H1 (cell line): Measurements from ENCODE around the gene ARID1B. TPM values are rescaled to one million over a fixed set of nuclear protein-coding genes. Genes with fewer than 3 reads are reported as not detected.

Source experiments
- CTCF ChIA-PET: fragments of 300-600 bp; sonication (Branson Sonifier 250); formaldehyde crosslinking; loops from one replicate; lab custom pipeline; 2021; ENCODE audit not compliant: partially characterized antibody; lab: Charles Lee
- POLR2A ChIA-PET: fragments of 300-600 bp; sonication (Branson Sonifier 250); formaldehyde crosslinking; loops from one replicate; lab custom pipeline; 2021; ENCODE audit warnings: inconsistent platforms; ENCODE audit not compliant: partially characterized antibody; lab: Charles Lee
- DNase-seq, 2 experiments: peaks; one replicate each; pipeline versions ENCODE4 v3.0.0 to v3.0.0-alpha.2; 2010 to 2022; ENCODE audit warnings: low spot score in 2 of 2, low read depth in 1 of 2, mixed read lengths in 1 of 2
- FAIRE-seq: peaks from 2 replicates; lab custom pipeline; 2011; peaks lifted over from hg19 to GRCh38; lab: Jason Lieb, UNC
- H2AFZ ChIP-seq: 2 replicates; pipeline ENCODE4 v1.8.1; 2012; ENCODE audit warnings: low read length, inconsistent platforms
- H2AK5ac ChIP-seq: 2 replicates; pipeline ENCODE4 v1.6.1; 2013; ENCODE audit warnings: low read depth, low read length
- H2BK120ac ChIP-seq: replicated peaks from 2 replicates; pipeline ENCODE3; 2013; ENCODE audit warnings: low read depth, low read length, inconsistent platforms
- H2BK12ac ChIP-seq: 2 replicates; pipeline ENCODE4 v1.6.1; 2013; ENCODE audit warnings: low read depth, low read length
- H2BK15ac ChIP-seq: 2 replicates; pipeline ENCODE4 v1.6.1; 2013; ENCODE audit warnings: low read length
- H2BK20ac ChIP-seq: 2 replicates; pipeline ENCODE4 v1.6.1; 2013; ENCODE audit warnings: low read length
- H2BK5ac ChIP-seq: 2 replicates; pipeline ENCODE4 v1.6.1; 2013; ENCODE audit warnings: low read depth, low read length
- H3K14ac ChIP-seq: 2 replicates; pipeline ENCODE4 v1.6.1; 2013; ENCODE audit warnings: inconsistent platforms; ENCODE audit not compliant: insufficient read length
- H3K18ac ChIP-seq: 2 replicates; pipeline ENCODE4 v1.6.1; 2013; ENCODE audit warnings: low read length; ENCODE audit errors: extremely low read depth
- H3K23ac ChIP-seq: 2 replicates; pipeline ENCODE4 v1.6.1; 2013; ENCODE audit warnings: inconsistent platforms; ENCODE audit not compliant: insufficient read length
- H3K23me2 ChIP-seq: 2 replicates; pipeline ENCODE4 v1.6.1; 2013; ENCODE audit warnings: low read depth, low read length
- H3K27ac ChIP-seq: 2 replicates; pipeline ENCODE4 v1.6.1; 2011; ENCODE audit warnings: low read depth, low read length, inconsistent platforms
- H3K27me3 ChIP-seq, 4 experiments: replicated peaks in 1 of 4; 1 replicate in 1 of 4; 2 replicates in 3 of 4; pipeline versions ENCODE4 v1.6.1 to v1.8.1; 2011 to 2013; ENCODE audit warnings: low read length in 3 of 4, mild to moderate bottlenecking in 3 of 4, inconsistent platforms in 2 of 4, mixed read lengths in 2 of 4, moderate library complexity in 1 of 4; ENCODE audit not compliant: control insufficient read depth in 3 of 4, insufficient read depth in 3 of 4; ENCODE audit errors: extremely low read depth in 1 of 4
- H3K36me3 ChIP-seq, 4 experiments: 2 replicates each; pipeline versions ENCODE4 v1.6.1 to v1.8.1; 2011 to 2013; ENCODE audit warnings: mild to moderate bottlenecking in 4 of 4, low read length in 3 of 4, moderate library complexity in 2 of 4, control low read depth in 1 of 4, inconsistent platforms in 1 of 4; ENCODE audit not compliant: insufficient read depth in 4 of 4, control insufficient read depth in 2 of 4
- H3K4ac ChIP-seq: replicated peaks from 2 replicates; pipeline ENCODE3; 2013; ENCODE audit warnings: low read length, low read depth, mixed read lengths, inconsistent platforms; ENCODE audit not compliant: insufficient read length
- H3K4me1 ChIP-seq, 4 experiments: replicated peaks in 1 of 4; 1 replicate in 1 of 4; 2 replicates in 3 of 4; pipeline versions ENCODE4 v1.6.1 to v1.8.1; 2011 to 2013; ENCODE audit warnings: low read length in 3 of 4, inconsistent platforms in 2 of 4, mixed read lengths in 1 of 4; ENCODE audit not compliant: insufficient read depth in 4 of 4, control insufficient read depth in 3 of 4
- H3K4me2 ChIP-seq, 2 experiments: 2 replicates each; pipeline versions ENCODE4 v1.6.1 to v1.8.1; 2011 to 2013; ENCODE audit warnings: low read depth in 2 of 2, low read length in 2 of 2, control low read depth in 1 of 2, inconsistent platforms in 1 of 2, mild to moderate bottlenecking in 1 of 2; ENCODE audit not compliant: insufficient read depth in 1 of 2
- H3K4me3 ChIP-seq, 4 experiments: fragments of 200-600, 300-600 bp in 1 of 4; sonication (generic), shearing (Covaris generic), sonication (Bioruptor Twin) in 1 of 4; 2 replicates each; pipeline versions ENCODE4 v1.5.1 to v1.8.1; 2011 to 2016; ENCODE audit warnings: low read length in 4 of 4, low read depth in 3 of 4, control low read depth in 2 of 4, inconsistent platforms in 2 of 4, mild to moderate bottlenecking in 2 of 4, mixed read lengths in 1 of 4, moderate library complexity in 1 of 4; ENCODE audit not compliant: insufficient read depth in 2 of 4; ENCODE audit errors: extremely low read depth in 1 of 4
- H3K56ac ChIP-seq: replicated peaks from 2 replicates; pipeline ENCODE3; 2013; ENCODE audit warnings: low read depth, mild to moderate bottlenecking, mixed read lengths, low read length, inconsistent platforms; ENCODE audit not compliant: insufficient read length
- H3K79me1 ChIP-seq: 2 replicates; pipeline ENCODE4 v1.6.1; 2013; ENCODE audit warnings: low read depth, low read length, control low read depth
- H3K79me2 ChIP-seq, 2 experiments: 2 replicates each; pipeline versions ENCODE4 v1.6.1 to v1.8.1; 2012 to 2013; ENCODE audit warnings: low read length in 2 of 2, mild to moderate bottlenecking in 2 of 2, inconsistent platforms in 1 of 2; ENCODE audit not compliant: insufficient read depth in 2 of 2, control insufficient read depth in 1 of 2
- H3K9ac ChIP-seq, 4 experiments: replicated peaks in 1 of 4; 1 replicate in 1 of 4; 2 replicates in 3 of 4; pipeline versions ENCODE4 v1.6.1 to v1.8.1; 2011 to 2013; ENCODE audit warnings: low read depth in 3 of 4, low read length in 3 of 4, control low read depth in 2 of 4, mild to moderate bottlenecking in 2 of 4, moderate library complexity in 2 of 4, inconsistent platforms in 1 of 4; ENCODE audit errors: extremely low read depth in 1 of 4
- H3K9me3 ChIP-seq, 2 experiments: 2 replicates each; pipeline versions ENCODE4 v1.6.1 to v1.8.1; 2012 to 2013; ENCODE audit warnings: mild to moderate bottlenecking in 2 of 2, moderate library complexity in 2 of 2, control low read depth in 1 of 2, inconsistent platforms in 1 of 2, low read depth in 1 of 2, low read length in 1 of 2, mixed read lengths in 1 of 2; ENCODE audit not compliant: insufficient read depth in 2 of 2
- H4K20me1 ChIP-seq, 2 experiments: replicated peaks in 1 of 2; 2 replicates each; pipeline versions ENCODE3 to v1.8.1; 2011 to 2013; ENCODE audit warnings: inconsistent platforms in 2 of 2, low read length in 2 of 2, mild to moderate bottlenecking in 1 of 2; ENCODE audit not compliant: insufficient read depth in 2 of 2, control insufficient read depth in 1 of 2
- H4K5ac ChIP-seq: 2 replicates; pipeline ENCODE4 v1.6.1; 2013; ENCODE audit warnings: low read length, low read depth, mixed read lengths, inconsistent platforms; ENCODE audit not compliant: insufficient read length
- H4K8ac ChIP-seq: 2 replicates; pipeline ENCODE4 v1.8.0; 2013; ENCODE audit warnings: mild to moderate bottlenecking, moderate library complexity, low read length, inconsistent platforms; ENCODE audit not compliant: insufficient read depth; ENCODE audit errors: extremely low read depth
- H4K91ac ChIP-seq: replicated peaks from 2 replicates; pipeline ENCODE3; 2013; ENCODE audit warnings: low read length, mixed read lengths, inconsistent platforms; ENCODE audit not compliant: insufficient read length
- CEBPB ChIP-seq: IDR thresholded peaks from 2 replicates; pipeline ENCODE4 v1.6.1; 2012; ENCODE audit warnings: low read depth, low read length
- WGBS, 2 experiments: shearing (Covaris generic) in 1 of 2; methylation state at CpG; one replicate each; pipeline versions ENCODE4 v1.1.6 to v1.1.7; 2013 to 2015; ENCODE audit warnings: low lambda C conversion rate in 2 of 2, mixed read lengths in 2 of 2, inconsistent platforms in 1 of 2, low coverage in 1 of 2, missing lambda C conversion rate in 1 of 2; ENCODE audit not compliant: insufficient replicate concordance in 2 of 2, insufficient coverage in 1 of 2, insufficient read length in 1 of 2; ENCODE audit errors: extremely low coverage in 1 of 2, missing lambda C conversion rate in 1 of 2; 5-methylcytosine and 5-hydroxymethylcytosine counted together
- polyA plus RNA-seq, 7 experiments: library from polyadenylated mRNA; depleted of rRNA in 3 of 7; stranded (reverse) in 5 of 7; unstranded in 2 of 7; fragments of >200 nt in 5 of 7; fragments of 200-250 nt in 2 of 7; gene quantifications; 1 replicate in 5 of 7; 2 replicates in 1 of 7; 4 replicates in 1 of 7; pipeline versions ENCODE4 v1.2.1 to v1.2.3, GENCODE V29; 2011 to 2013; ENCODE audit warnings: missing spikeins in 2 of 7, mixed read lengths in 2 of 7
- total RNA-seq: library from RNA; stranded (reverse); fragmentation: NEBNext Ultra II Directional; extraction: Animal tissue kit (Norgen Biotek cat#: 25700); gene quantifications from 2 replicates; pipeline ENCODE4 v1.2.1, GENCODE V29; 2021

The ARID1B gene
- total and polyA plus RNA-seq, 2 of the 8 experiments (the other 6 are each of a cell fraction or from before 2014, with no cell fraction given), result 24.3 to 70.3 TPM

- POLR2A ChIA-PET, result interaction anchor here (1.0 kb wide), 1 partner anchor 9 kb away, joined by 3 read pairs; no protein-coding TSS in a partner anchor
- Histone ChIP-seq H4K20me1 (peaks cover 0 to 2% of the 10 kb centered on the region in 2 experiments), H2BK120ac (no peak overlapping the region), H3K27ac (no peak overlapping the region), H3K27me3 (peaks cover 6 to 34% (median 29%) of the 10 kb centered on the region in 4 experiments), H3K23me2 (peaks cover 12% of the 10 kb centered on the region; the same call in 1 of the 2 replicates), H4K8ac (no peak overlapping the region), H3K9ac (no peak overlapping the region), H3K4me1 (peaks cover 0 to 14% (median 8%) of the 10 kb centered on the region in 4 experiments; a peak in 6 of 7 replicates), H3K4me3 (no peak overlapping the region), H3K79me2 (no peaks in the 10 kb centered on the region), H2BK20ac (no peak overlapping the region), H4K91ac (no peak overlapping the region), H2BK15ac (no peak overlapping the region), H3K4me2 (no peak overlapping the region), H3K23ac (no peak overlapping the region), H3K36me3 (no peaks in the 10 kb centered on the region; a peak in 1 of 8 replicates), H3K56ac (no peak overlapping the region), H3K14ac (no peak overlapping the region), H3K18ac (no peak overlapping the region), H2AFZ (no peak overlapping the region), H3K9me3 (no peaks in the 10 kb centered on the region), H3K79me1 (no peaks in the 10 kb centered on the region), H2BK12ac (no peak overlapping the region), H2BK5ac (no peak overlapping the region), H2AK5ac (no peak overlapping the region), H4K5ac (no peak overlapping the region), H3K4ac (no peak overlapping the region)
- no peak for FAIRE-seq
- CTCF ChIA-PET, result interaction anchor here (0.7 to 1.2 kb wide), 6 partner anchors 9 to 93 kb away, joined by 3 to 4 read pairs (median 4); no protein-coding TSS in a partner anchor
- TF ChIP-seq CEBPB, result no peak
- DNase-seq, result no peak
- 91% methylated on average over 17 of the region's 17 CpGs; no CpG with 5 or more reads in 1 of the 2 experiments for WGBS, 2 experiments
These were observed 455.1 kb downstream of the ARID1B start for GRCh38 chr6:157232161-157232895.
